Spleen (tissue), 11 donors: Measurements from ENCODE around the gene VWA1. TPM values are rescaled to one million over a fixed set of nuclear protein-coding genes. Genes with fewer than 3 reads are reported as not detected.
A peak's percentile ranks its signal among the peaks of the same experiment; 100 is the strongest.

Experiments
- DNase-seq: peaks from one replicate; pipeline ENCODE4 v3.0.0-alpha.2; 2020
- H3K27ac ChIP-seq, 8 donors: fragments of 200-600 bp; sonication (generic) in 7 of 8; 1 replicate in 4 of 8; 2 replicates in 4 of 8; pipeline versions ENCODE4 v1.5.0 to v1.8.0; 2016 to 2021; ENCODE audit warnings: inconsistent platforms in 4 of 8, mild to moderate bottlenecking in 4 of 8, moderate library complexity in 1 of 8
- H3K27me3 ChIP-seq, 7 donors: fragments of 200-600 bp; sonication (generic) in 6 of 7; replicated peaks in 1 of 7; 1 replicate in 4 of 7; 2 replicates in 3 of 7; pipeline versions ENCODE4 v1.5.0 to v1.8.0; 2016 to 2021; ENCODE audit warnings: inconsistent platforms in 3 of 7, mild to moderate bottlenecking in 1 of 7
- H3K36me3 ChIP-seq, 6 donors: fragments of 200-600 bp; sonication (generic) in 5 of 6; 1 replicate in 4 of 6; 2 replicates in 2 of 6; pipeline versions ENCODE4 v1.5.0 to v1.8.0; 2016 to 2021; ENCODE audit warnings: inconsistent platforms in 2 of 6
- H3K4me1 ChIP-seq, 6 donors: fragments of 200-600 bp; sonication (generic) in 5 of 6; 1 replicate in 3 of 6; 2 replicates in 3 of 6; pipeline versions ENCODE4 v1.5.0 to v1.8.0; 2016 to 2021; ENCODE audit warnings: inconsistent platforms in 3 of 6
- H3K4me3 ChIP-seq, 8 donors: fragments of 200-600 bp; sonication (generic) in 7 of 8; 1 replicate in 4 of 8; 2 replicates in 4 of 8; pipeline versions ENCODE4 v1.5.0 to v1.8.0; 2016 to 2021; ENCODE audit warnings: inconsistent platforms in 4 of 8, mild to moderate bottlenecking in 4 of 8, moderate library complexity in 2 of 8
- H3K9me3 ChIP-seq, 8 donors: fragments of 200-600 bp; sonication (generic) in 7 of 8; 1 replicate in 4 of 8; 2 replicates in 4 of 8; pipeline versions ENCODE4 v1.5.0 to v1.8.0; 2016 to 2021; ENCODE audit warnings: inconsistent platforms in 4 of 8
- CTCF ChIP-seq, 11 experiments: fragments of 200-600 bp in 7 of 11; fragments of 450-650 bp in 4 of 11; sonication (generic) in 4 of 11; IDR thresholded peaks in 8 of 11; conservative IDR thresholded peaks in 3 of 11; 1 replicate in 7 of 11; 2 replicates in 4 of 11; pipeline versions ENCODE4 v1.4.0 to v1.8.0; 2016 to 2021; ENCODE audit warnings: antibody characterized with exemption in 11 of 11, inconsistent platforms in 4 of 11, mild to moderate bottlenecking in 1 of 11
- POLR2A ChIP-seq, 3 donors: fragments of 450-650 bp; IDR thresholded peaks; one replicate each; pipeline ENCODE4 v1.5.1; 2017; ENCODE audit warnings: antibody characterized with exemption in 3 of 3, mild to moderate bottlenecking in 1 of 3
- POLR2AphosphoS5 ChIP-seq, 3 donors: sonication (generic); formaldehyde crosslinking; IDR thresholded peaks; one replicate each; pipeline ENCODE4 v1.5.1; 2017; ENCODE audit warnings: antibody characterized with exemption in 3 of 3
- WGBS, 5 donors: extraction: QIAGEN DNeasy Blood & Tissue Kit in 3 of 5; methylation state at CpG; one replicate each; pipeline versions ENCODE4 v1.1.5 to v1.1.7; 2013 to 2018; 5-methylcytosine and 5-hydroxymethylcytosine counted together
- intact Hi-C: fragments of 100-400 bp; cut with DNase I; formaldehyde crosslinking; loops from one replicate; pipeline ENCODE4 v1.15.0; 2023; ENCODE audit warnings: low total_unique reads
- polyA plus RNA-seq, 3 donors: library from polyadenylated mRNA; stranded (reverse); fragments of 200-250 nt; gene quantifications; one replicate each; pipeline ENCODE4 v1.2.1, GENCODE V29; 2013
- total RNA-seq, 7 donors: library from RNA; depleted of rRNA in 3 of 7; stranded (reverse); fragments of >200 nt in 3 of 7; fragmentation: NEBNext Ultra II Directional in 4 of 7; extraction: Animal tissue kit (Norgen Biotek cat#: 25700) in 4 of 7; gene quantifications; one replicate each; pipeline versions ENCODE4 v1.1.0 to v1.2.1, GENCODE V29; 2016 to 2021
- donor health status: healthy with polysubstance abuse.
- donor health status: DM: no; HTN: no; CAD: no; lungs with moderate emphysema.
- donor health status: DM: no; HTN: no; CAD: no.
- donor health status: Bipolar disorder and iron deficiency.
- donor health status: healthy.
- donor health status: DM: no; HTN: no; CAD: no.
- donor health status: DM: yes; HTN: yes; CAD: no.

The VWA1 gene
- total and polyA plus RNA-seq, 10 donors, result 3.9 to 18.0 (median 12.4) TPM

GRCh38 chr1:1439546-1440261 is 4.2 kb downstream of the VWA1 start:
- TF ChIP-seq POLR2AphosphoS5 (IDR thresholded peaks at IDR 0.05) (no peak), POLR2A (IDR thresholded peaks at IDR 0.05) (no peak), CTCF (IDR thresholded peaks at IDR 0.05 in 8 of 11, conservative IDR thresholded peaks at IDR 0.05 in 3 of 11) (no peak)
- Histone ChIP-seq H3K4me1 (peaks cover 20 to 47% (median 33%) of the 10 kb centered on the region in 6 donors), H3K9me3 (no peaks in the 10 kb centered on the region), H3K36me3 (no peaks in the 10 kb centered on the region), H3K4me3 (no peak overlapping the region), H3K27me3 (peaks cover 0 to 63% (median 37%) of the 10 kb centered on the region in 7 donors), H3K27ac (no peak overlapping the region)
- intact Hi-C loops, result no loop called here
- peak; percentile 59 for DNase-seq
- 82 to 95% (median 86%) methylated on average over 54 to 82 of the region's 82 CpGs for WGBS, 5 donors

- intact Hi-C loops, result no loop called here
- WGBS, 5 donors, result 72 to 79% (median 73%) methylated on average over 19 to 26 of the region's 26 CpGs
Observed at GRCh38 chr1:1440262-1441001, 4.9 kb downstream of the VWA1 start.

GRCh38 chr1:1441002-1441888 is 5.8 kb downstream of the VWA1 start:
- 32 to 44% (median 41%) methylated on average over 17 to 29 of the region's 29 CpGs for whole genome bisulfite sequencing, 5 donors
- Histone ChIP-seq H3K4me1 (peaks cover 9 to 33% (median 20%) of the 10 kb centered on the region in 6 donors), H3K27ac (no peak overlapping the region), H3K4me3 (no peak overlapping the region), H3K9me3 (no peaks in the 10 kb centered on the region), H3K27me3 (peaks cover 0 to 48% (median 22%) of the 10 kb centered on the region in 7 donors), H3K36me3 (no peaks in the 10 kb centered on the region)
- intact Hi-C loops, result no loop called here
- DNase-seq, result peak; percentile 84
- TF ChIP-seq POLR2A (IDR thresholded peaks at IDR 0.05), result no peak
- peak in 2 of 3 donors; percentile 56 to 74 for TF ChIP-seq POLR2AphosphoS5 (IDR thresholded peaks at IDR 0.05)
- peak; percentile 68 to 94 (median 91) for TF ChIP-seq CTCF (IDR thresholded peaks at IDR 0.05 in 8 of 11, conservative IDR thresholded peaks at IDR 0.05 in 3 of 11)

More at GRCh38 chr1:1440262-1441001, 4.9 kb downstream of the VWA1 start:
- no peaks in the 10 kb centered on the region for H3K9me3 ChIP-seq
- peaks cover 0 to 56% (median 30%) of the 10 kb centered on the region in 7 donors for H3K27me3 ChIP-seq
- H3K27ac ChIP-seq, result no peak overlapping the region
- no peaks in the 10 kb centered on the region for H3K36me3 ChIP-seq
- no peak for DNase-seq
- H3K4me1 ChIP-seq, result peaks cover 14 to 39% (median 26%) of the 10 kb centered on the region in 6 donors
- TF ChIP-seq POLR2AphosphoS5 (IDR thresholded peaks at IDR 0.05), result no peak
- TF ChIP-seq POLR2A (IDR thresholded peaks at IDR 0.05), result no peak
- no peak for TF ChIP-seq CTCF (IDR thresholded peaks at IDR 0.05 in 8 of 11, conservative IDR thresholded peaks at IDR 0.05 in 3 of 11)
- no peak overlapping the region for H3K4me3 ChIP-seq
